ENCODE measurements around the gene TRNAU1AP. TPM values are rescaled to one million over a fixed set of nuclear protein-coding genes. Genes with fewer than 3 reads are reported as not detected.

TRNAU1AP gene
- total and polyA plus RNA-seq, 7 experiments from 2014 or later = 26.5 to 52.5 (median 30.9) TPM

DNA sequence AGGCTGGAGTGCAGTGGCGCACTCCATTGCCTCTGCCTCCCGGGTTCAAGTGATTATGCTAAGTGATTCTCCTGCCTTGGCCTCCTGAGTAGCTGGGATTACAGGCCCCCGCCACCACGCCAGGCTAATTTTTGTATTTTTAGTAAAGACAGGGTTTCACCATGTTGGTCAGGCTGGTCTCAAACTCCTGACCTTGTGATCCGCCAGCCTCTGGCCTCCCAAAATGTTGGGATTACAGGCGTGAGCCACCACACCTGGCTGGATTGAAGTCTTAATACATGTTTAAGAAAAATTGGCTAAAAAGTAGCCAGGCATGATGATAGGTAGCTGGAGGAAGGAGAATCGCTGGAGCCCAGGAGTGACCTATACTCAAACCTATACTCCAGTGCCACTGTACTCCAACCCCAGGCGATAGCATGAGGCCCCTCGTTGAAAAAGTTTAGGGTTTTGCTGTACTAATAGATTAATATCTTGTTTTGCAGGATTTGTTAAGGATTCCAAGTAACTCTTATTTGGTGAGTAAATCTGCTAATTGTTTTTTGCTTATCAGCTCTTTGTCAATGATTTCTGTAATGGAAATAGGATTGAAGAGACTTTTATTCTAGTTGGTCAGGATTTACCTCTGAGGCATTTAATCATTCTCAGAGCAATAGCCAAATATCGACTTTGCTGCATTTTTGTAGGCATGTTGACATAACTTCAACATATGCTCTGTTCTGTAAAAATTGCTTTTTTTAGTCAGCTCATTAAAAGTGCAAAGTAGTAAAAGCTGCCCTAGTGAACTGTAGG is 45.0 kb upstream of the TRNAU1AP start:
- H3K27ac Mint-ChIP-seq = peak overlapping the region; percentile 96 to 100 (median 99)
- Histone ChIP-seq H3K4me1 (ENCODE audit: control insufficient read depth in 2 of 2, insufficient read depth in 2 of 2, low read length in 2 of 2) (peaks cover 41 to 46% of the 10 kb centered on the region in 2 donors), H3K9me3 (ENCODE audit: control insufficient read depth in 2 of 3, low read length in 3 of 3) (no peaks in the 10 kb centered on the region), H3K4me3 (ENCODE audit: low read length) (peak overlapping the region; percentile 79), H3K27me3 (ENCODE audit: control insufficient read depth in 2 of 2, insufficient read depth in 2 of 2, low read length in 2 of 2) (no peaks in the 10 kb centered on the region), H3K27ac (ENCODE audit: low read depth, low read length) (peak overlapping the region; percentile 88), H3K36me3 (ENCODE audit: control insufficient read depth in 2 of 3, insufficient read depth in 3 of 3, low read length in 3 of 3) (peaks cover 20 to 46% (median 21%) of the 10 kb centered on the region in 3 experiments)
- H3K36me3 Mint-ChIP-seq = peaks cover 0 to 59% (median 39%) of the 10 kb centered on the region in 5 donors
- peak overlapping the region; percentile 94 to 100 (median 99) for H3K4me3 Mint-ChIP-seq
- peaks cover 0 to 3% (median 0%) of the 10 kb centered on the region in 11 donors for H3K9me3 Mint-ChIP-seq
- intact Hi-C loops (cut with micrococcal nuclease) = loop anchor here (5.0 kb wide), 6 partner anchors 101 to 676 kb away; partner anchors contain the start of genes GMEB1 (in 2 of the 2), PHACTR4 (in 1 of the 2), PPP1R8 (in 1 of the 2) and SRSF4 (in 1 of the 2)
- DNase-seq (peak in 1 of 9 donors; percentile 35), ATAC-seq (no peak)
- POLR2A ChIA-PET = interaction anchor here (0.7 to 6.4 kb wide), 12 partner anchors 10 to 1019 kb away, joined by 3 to 106 read pairs (median 4); partner anchors contain the start of genes ATP5IF1, PHACTR4, TAF12 and TRNAU1AP
- H3K27me3 Mint-ChIP-seq = peaks cover 0 to 3% (median 0%) of the 10 kb centered on the region in 5 donors
- H3K4me1 Mint-ChIP-seq = peaks cover 45 to 62% (median 55%) of the 10 kb centered on the region in 7 donors
- CTCF ChIA-PET = interaction anchor here (0.8 to 1.6 kb wide), 4 partner anchors 9 to 229 kb away, joined by 3 to 8 read pairs (median 3); partner anchors contain the start of gene YTHDF2

DNA sequence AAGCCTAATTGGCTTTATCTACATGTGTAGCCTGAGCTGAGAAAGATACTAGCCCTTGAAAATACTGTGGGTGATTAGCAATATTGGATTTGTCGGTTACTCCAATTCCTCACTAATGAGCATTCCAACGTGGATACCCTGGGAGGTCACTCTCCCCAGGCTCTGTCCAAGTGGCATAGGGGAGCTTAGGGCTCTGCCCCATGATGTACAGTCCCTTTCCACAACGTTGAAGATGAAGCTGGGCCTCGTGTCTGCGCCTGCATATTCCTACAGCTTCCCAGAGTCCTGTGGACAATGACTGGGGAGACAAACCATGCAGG is 44.5 kb upstream of the TRNAU1AP start:
- ChIA-PET CTCF (interaction anchor here (0.6 to 1.6 kb wide), 5 partner anchors 9 to 234 kb away, joined by 3 to 8 read pairs (median 3); partner anchors contain the start of gene YTHDF2), POLR2A (interaction anchor here (0.7 to 6.4 kb wide), 10 partner anchors 10 to 468 kb away, joined by 3 to 106 read pairs (median 6); partner anchors contain the start of genes ATP5IF1, PHACTR4, RNU11 and TAF12)
- Histone ChIP-seq H3K36me3 (ENCODE audit: control insufficient read depth in 2 of 3, insufficient read depth in 3 of 3, low read length in 3 of 3) (peaks cover 21 to 51% (median 22%) of the 10 kb centered on the region in 3 experiments), H3K9me3 (ENCODE audit: control insufficient read depth in 2 of 3, low read length in 3 of 3) (no peaks in the 10 kb centered on the region), H3K27ac (ENCODE audit: low read depth, low read length) (peak overlapping the region; percentile 88), H3K4me1 (ENCODE audit: control insufficient read depth in 2 of 2, insufficient read depth in 2 of 2, low read length in 2 of 2) (peaks cover 41 to 46% of the 10 kb centered on the region in 2 donors), H3K27me3 (ENCODE audit: control insufficient read depth in 2 of 2, insufficient read depth in 2 of 2, low read length in 2 of 2) (no peaks in the 10 kb centered on the region), H3K4me3 (ENCODE audit: low read length) (peak overlapping the region; percentile 79)
- peaks cover 0 to 3% (median 0%) of the 10 kb centered on the region in 11 donors for H3K9me3 Mint-ChIP-seq
- intact Hi-C loops (cut with micrococcal nuclease) = loop anchor here (5.0 kb wide), 6 partner anchors 101 to 676 kb away; partner anchors contain the start of genes GMEB1 (in 2 of the 2), PHACTR4 (in 1 of the 2), PPP1R8 (in 1 of the 2) and SRSF4 (in 1 of the 2)
- peaks cover 0 to 59% (median 39%) of the 10 kb centered on the region in 5 donors for H3K36me3 Mint-ChIP-seq
- H3K4me1 Mint-ChIP-seq = peaks cover 46 to 63% (median 55%) of the 10 kb centered on the region in 7 donors
- ATAC-seq (no peak), DNase-seq (no peak)
- peak overlapping the region; percentile 85 to 100 (median 99) for H3K27ac Mint-ChIP-seq
- H3K27me3 Mint-ChIP-seq = peaks cover 0 to 3% (median 0%) of the 10 kb centered on the region in 5 donors
- H3K4me3 Mint-ChIP-seq = peak overlapping the region; percentile 94 to 100 (median 99)

DNA sequence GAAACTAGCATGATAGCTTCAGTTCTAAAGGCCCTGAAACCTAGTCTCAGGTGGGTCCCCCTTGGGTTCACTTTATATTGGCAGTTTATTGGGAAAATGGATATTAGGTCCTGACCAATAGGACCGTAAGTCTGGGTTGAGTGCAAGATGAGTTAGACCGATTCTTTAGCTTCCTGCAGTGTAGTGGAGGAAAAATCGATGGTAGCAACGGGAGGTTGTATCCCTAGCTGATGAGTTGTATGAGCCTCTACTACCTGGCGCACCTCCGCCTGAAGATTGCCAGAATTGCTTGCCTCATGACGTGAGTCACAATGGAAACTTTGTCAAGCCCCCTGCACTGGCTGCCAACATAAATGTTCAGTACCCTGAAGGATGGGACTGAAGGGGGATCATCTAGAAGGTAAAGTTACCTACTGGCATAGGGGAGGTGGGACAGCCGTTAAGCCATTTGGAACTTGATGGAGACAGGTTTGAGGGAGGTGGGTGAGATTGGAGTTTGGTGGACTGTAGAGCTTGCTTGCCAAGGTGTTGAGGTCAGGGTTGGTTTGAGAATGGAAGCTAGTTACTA is 43.1 kb upstream of the TRNAU1AP start:
- peaks cover 21 to 58% (median 25%) of the 10 kb centered on the region in 3 experiments for H3K36me3 ChIP-seq (ENCODE audit: control insufficient read depth in 2 of 3, insufficient read depth in 3 of 3, low read length in 3 of 3)
- intact Hi-C loops (cut with micrococcal nuclease) = loop anchor here (1.0 to 5.0 kb wide), 7 partner anchors 8 to 677 kb away; partner anchors contain the start of genes GMEB1 (in 2 of the 2), PHACTR4 (in 1 of the 2), PPP1R8 (in 1 of the 2) and SRSF4 (in 1 of the 2)
- Mint-ChIP-seq H3K9me3 (peaks cover 0 to 3% (median 0%) of the 10 kb centered on the region in 11 donors), H3K27me3 (peaks cover 0 to 3% (median 0%) of the 10 kb centered on the region in 5 donors), H3K4me1 (peaks cover 46 to 65% (median 55%) of the 10 kb centered on the region in 7 donors), H3K4me3 (peak overlapping the region; percentile 70 to 100 (median 99)), H3K36me3 (peaks cover 0 to 62% (median 43%) of the 10 kb centered on the region in 5 donors), H3K27ac (peak overlapping the region; percentile 70 to 100 (median 97))
- no peaks in the 10 kb centered on the region for H3K9me3 ChIP-seq (ENCODE audit: control insufficient read depth in 2 of 3, low read length in 3 of 3)
- CTCF ChIA-PET = interaction anchor here (0.6 to 1.2 kb wide), 3 partner anchors 72 to 261 kb away, joined by 3 to 5 read pairs (median 3); no protein-coding TSS in a partner anchor
- peaks cover 41 to 46% of the 10 kb centered on the region in 2 donors for H3K4me1 ChIP-seq (ENCODE audit: control insufficient read depth in 2 of 2, insufficient read depth in 2 of 2, low read length in 2 of 2)
- POLR2A ChIA-PET = interaction anchor here (0.7 to 6.4 kb wide), 10 partner anchors 9 to 672 kb away, joined by 3 to 106 read pairs (median 6); partner anchors contain the start of genes RNU11, SRSF4, TAF12 and TRNAU1AP
- peak overlapping the region; percentile 79 for H3K4me3 ChIP-seq (ENCODE audit: low read length)
- no peak for ATAC-seq
- H3K27me3 ChIP-seq (ENCODE audit: control insufficient read depth in 2 of 2, insufficient read depth in 2 of 2, low read length in 2 of 2) = no peaks in the 10 kb centered on the region
- H3K27ac ChIP-seq (ENCODE audit: low read depth, low read length) = peak overlapping the region; percentile 88
- peak in 2 of 9 donors; percentile 13 to 32 for DNase-seq

DNA sequence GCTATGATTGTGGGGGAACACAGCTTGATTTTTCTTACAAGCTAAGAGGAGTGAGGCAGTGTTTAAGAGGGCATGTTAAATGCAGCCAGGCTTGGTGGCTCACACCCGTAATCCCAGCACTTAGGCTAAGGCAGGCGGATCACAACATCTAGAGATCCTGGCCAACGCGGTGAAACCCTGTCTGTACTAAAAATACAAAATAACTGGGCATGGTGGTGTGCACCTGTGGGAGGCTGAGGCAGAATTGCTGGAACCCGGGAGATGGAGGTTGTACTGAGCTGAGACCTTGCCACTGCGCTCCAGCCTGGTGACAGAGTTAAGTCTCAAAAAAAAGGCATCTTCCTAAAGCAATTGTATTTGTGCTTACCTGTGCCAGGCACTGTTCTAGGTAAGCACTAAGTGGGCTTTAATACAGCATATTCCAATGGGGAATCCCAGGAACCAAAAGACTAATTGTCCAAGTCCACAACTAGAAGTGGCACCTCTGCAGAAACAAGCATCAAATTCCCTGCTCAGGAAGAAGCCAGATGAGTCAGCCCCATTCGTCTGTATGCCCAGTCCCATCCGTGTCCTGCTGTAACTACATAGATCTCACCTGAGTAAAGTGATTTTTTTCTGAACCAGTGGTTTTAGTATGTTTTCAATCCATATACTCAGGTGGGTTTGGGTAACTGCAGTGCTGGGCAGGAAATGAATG is 42.5 kb upstream of the TRNAU1AP start:
- H3K27ac Mint-ChIP-seq = peak overlapping the region; percentile 73 to 100 (median 97)
- ChIA-PET POLR2A (interaction anchor here (0.7 to 6.4 kb wide), 10 partner anchors 16 to 671 kb away, joined by 3 to 106 read pairs (median 6); partner anchors contain the start of genes RAB42, RNU11, SRSF4 and TAF12), CTCF (interaction anchor here (0.6 to 1.2 kb wide), 4 partner anchors 71 to 262 kb away, joined by 3 to 5 read pairs (median 3); no protein-coding TSS in a partner anchor)
- peaks cover 41 to 46% of the 10 kb centered on the region in 2 donors for H3K4me1 ChIP-seq (ENCODE audit: control insufficient read depth in 2 of 2, insufficient read depth in 2 of 2, low read length in 2 of 2)
- peaks cover 44 to 61% (median 54%) of the 10 kb centered on the region in 7 donors for H3K4me1 Mint-ChIP-seq
- intact Hi-C loops (cut with micrococcal nuclease) = no loop called here
- H3K9me3 Mint-ChIP-seq = peaks cover 0 to 3% (median 0%) of the 10 kb centered on the region in 11 donors
- H3K27me3 Mint-ChIP-seq = peaks cover 0 to 3% (median 0%) of the 10 kb centered on the region in 5 donors
- peaks cover 21 to 58% (median 25%) of the 10 kb centered on the region in 3 experiments for H3K36me3 ChIP-seq (ENCODE audit: control insufficient read depth in 2 of 3, insufficient read depth in 3 of 3, low read length in 3 of 3)
- H3K9me3 ChIP-seq (ENCODE audit: control insufficient read depth in 2 of 3, low read length in 3 of 3) = no peaks in the 10 kb centered on the region
- peak in 2 of 9 donors; percentile 21 to 26 for DNase-seq
- peak; percentile 12 for ATAC-seq
- peak overlapping the region; percentile 88 for H3K27ac ChIP-seq (ENCODE audit: low read depth, low read length)
- peak overlapping the region; percentile 70 to 100 (median 99) for H3K4me3 Mint-ChIP-seq
- peak overlapping the region; percentile 79 for H3K4me3 ChIP-seq (ENCODE audit: low read length)
- H3K36me3 Mint-ChIP-seq = peaks cover 0 to 64% (median 45%) of the 10 kb centered on the region in 5 donors
- no peaks in the 10 kb centered on the region for H3K27me3 ChIP-seq (ENCODE audit: control insufficient read depth in 2 of 2, insufficient read depth in 2 of 2, low read length in 2 of 2)

- Histone ChIP-seq H3K27me3 (ENCODE audit: control insufficient read depth in 2 of 2, insufficient read depth in 2 of 2, low read length in 2 of 2) (no peaks in the 10 kb centered on the region), H3K4me3 (ENCODE audit: low read length) (no peak overlapping the region), H3K4me1 (ENCODE audit: control insufficient read depth in 2 of 2, insufficient read depth in 2 of 2, low read length in 2 of 2) (peaks cover 41 to 46% of the 10 kb centered on the region in 2 donors), H3K9me3 (ENCODE audit: control insufficient read depth in 2 of 3, low read length in 3 of 3) (no peaks in the 10 kb centered on the region), H3K27ac (ENCODE audit: low read depth, low read length) (peak overlapping the region; percentile 88), H3K36me3 (ENCODE audit: control insufficient read depth in 2 of 3, insufficient read depth in 3 of 3, low read length in 3 of 3) (peaks cover 21 to 56% (median 25%) of the 10 kb centered on the region in 3 experiments)
- intact Hi-C loops (cut with micrococcal nuclease) = no loop called here
- peak overlapping the region; percentile 70 to 100 (median 99) for H3K4me3 Mint-ChIP-seq
- no peaks in the 10 kb centered on the region for H3K27me3 Mint-ChIP-seq
- peaks cover 41 to 56% (median 49%) of the 10 kb centered on the region in 7 donors for H3K4me1 Mint-ChIP-seq
- ATAC-seq = no peak
- H3K27ac Mint-ChIP-seq = peak overlapping the region; percentile 73 to 100 (median 97)
- DNase-seq = no peak
- ChIA-PET POLR2A (interaction anchor here (0.8 to 6.4 kb wide), 6 partner anchors 16 to 671 kb away, joined by 3 to 106 read pairs (median 4); partner anchors contain the start of genes RAB42 and SRSF4), CTCF (interaction anchor here (0.6 to 1.2 kb wide), 2 partner anchors 257 to 262 kb away, joined by 3 to 5 read pairs; no protein-coding TSS in a partner anchor)
- H3K9me3 Mint-ChIP-seq = no peaks in the 10 kb centered on the region
- H3K36me3 Mint-ChIP-seq = peaks cover 0 to 60% (median 45%) of the 10 kb centered on the region in 5 donors
These were observed 41.9 kb upstream of the TRNAU1AP start for GRCh38 chr1:28510970-28511440.
